Mucosa of descending colon (tissue), 3 donors: ENCODE measurements around the gene DNAH3. TPM values are rescaled to one million over a fixed set of nuclear protein-coding genes. Genes with fewer than 3 reads are reported as not detected.

Experiments used
- ATAC-seq: fragments of 200-7000 bp; cut with Tn5 transposase; one replicate; pipeline ENCODE4 v1.9.1; 2020; ENCODE audit warnings: mild to moderate bottlenecking, moderate library complexity
- DNase-seq, 3 donors: peaks; one replicate each; pipeline ENCODE4 v3.0.0-alpha.2; 2020
- H3K36me3 ChIP-seq: fragments of 200-600 bp; one replicate; pipeline ENCODE4 v1.8.0; 2021; ENCODE audit warnings: low read depth, mild to moderate bottlenecking
- H3K4me1 ChIP-seq: fragments of 200-600 bp; one replicate; pipeline ENCODE4 v1.8.0; 2021; ENCODE audit warnings: low read depth, mild to moderate bottlenecking
- H3K4me3 ChIP-seq: fragments of 200-600 bp; one replicate; pipeline ENCODE4 v1.8.0; 2021; ENCODE audit warnings: mild to moderate bottlenecking
- H3K9me3 ChIP-seq: fragments of 200-600 bp; one replicate; pipeline ENCODE4 v1.8.0; 2021; ENCODE audit warnings: mild to moderate bottlenecking
- CTCF ChIP-seq: fragments of 200-600 bp; IDR thresholded peaks from one replicate; pipeline ENCODE4 v1.8.0; 2022; ENCODE audit warnings: antibody characterized with exemption, mild to moderate bottlenecking
- intact Hi-C, 2 donors: fragments of 100-400 bp; cut with DNase I in 1 of 2; cut with micrococcal nuclease in 1 of 2; formaldehyde crosslinking; loops; one replicate each; pipeline versions ENCODE4 v1.11.0 to v1.11.1; 2022; cut with DNase I, micrococcal nuclease
- total RNA-seq, 3 donors: library from RNA; stranded (reverse); fragmentation: NEBNext Ultra II Directional in 2 of 3; extraction: Animal tissue kit (Norgen Biotek cat#: 25700) in 2 of 3; gene quantifications; one replicate each; pipeline versions ENCODE4 v1.2.1 to v1.2.4, GENCODE V29; 2021 to 2023
- donor health status: DM: no; HTN: no; CAD: no; lungs with moderate emphysema.
- donor health status: DM: no; HTN: no; CAD: no.
- donor health status: DM: no; HTN: yes; CAD: no.

DNAH3 gene
- total RNA-seq, 3 donors from 2014 or later = 2.2 to 6.4 (median 2.9) TPM

GRCh38 chr16:21076186-21076883 lies 74.3 kb downstream of the DNAH3 start:
- Histone ChIP-seq H3K4me3 (no peak overlapping the region), H3K9me3 (no peaks in the 10 kb centered on the region), H3K36me3 (no peaks in the 10 kb centered on the region), H3K4me1 (peaks cover 10% of the 10 kb centered on the region)
- DNase-seq (peak in 1 of 3 donors; percentile 61), ATAC-seq (peak; percentile 95)
- intact Hi-C loops = no loop called here
- TF ChIP-seq CTCF = no peak

DNA sequence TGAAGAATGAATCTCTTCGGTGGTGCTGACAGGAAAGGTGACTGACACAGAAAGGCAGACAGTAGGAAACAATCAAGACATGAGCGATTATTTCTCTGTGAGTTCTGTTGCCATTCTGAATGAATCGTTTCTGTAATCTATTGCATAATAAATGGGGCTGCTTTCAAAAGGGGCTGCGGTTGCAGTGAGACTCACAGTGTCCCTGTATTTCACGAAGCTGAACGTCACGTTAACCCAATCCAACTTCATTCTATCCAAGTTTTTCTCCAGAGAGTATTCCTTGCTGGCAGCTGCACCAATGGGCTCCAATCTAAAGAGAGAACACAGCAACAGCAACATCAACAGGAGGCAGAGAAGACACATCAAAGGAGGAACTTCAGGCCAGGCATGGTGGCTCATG lies 75.4 kb downstream of the DNAH3 start:
- intact Hi-C loops = no loop called here
- no peak for TF ChIP-seq CTCF
- no peak overlapping the region for H3K4me3 ChIP-seq
- no peaks in the 10 kb centered on the region for H3K9me3 ChIP-seq
- no peak for DNase-seq
- no peak for ATAC-seq
- no peaks in the 10 kb centered on the region for H3K36me3 ChIP-seq
- peaks cover 10% of the 10 kb centered on the region for H3K4me1 ChIP-seq

- H3K9me3 ChIP-seq = no peaks in the 10 kb centered on the region
- H3K4me1 ChIP-seq = peaks cover 10% of the 10 kb centered on the region
- no peaks in the 10 kb centered on the region for H3K36me3 ChIP-seq
- no peak for DNase-seq
- H3K4me3 ChIP-seq = no peak overlapping the region
- TF ChIP-seq CTCF = no peak
- intact Hi-C loops = no loop called here
- no peak for ATAC-seq
Measured at GRCh38 chr16:21072976-21073375, 77.7 kb downstream of the DNAH3 start.

DNA sequence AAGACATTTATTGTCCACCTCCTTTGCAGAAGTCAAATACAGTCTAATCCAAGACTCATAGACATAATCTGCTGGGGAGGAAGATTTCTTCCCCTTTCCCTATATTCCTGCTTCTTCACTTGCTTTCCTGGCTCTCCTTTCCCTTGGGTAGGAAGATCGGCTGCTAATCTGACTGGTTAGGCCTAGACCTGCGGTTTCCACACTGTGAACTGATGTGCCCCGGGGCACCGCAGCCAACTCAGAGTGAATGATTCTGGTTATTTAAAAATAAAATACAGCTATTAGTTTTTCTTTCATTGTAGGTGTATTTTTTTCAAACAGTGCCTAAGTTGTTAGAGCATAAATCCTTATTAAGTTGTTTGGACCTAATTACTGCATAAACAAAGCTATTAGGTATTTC lies 78.9 kb downstream of the DNAH3 start:
- intact Hi-C loops = no loop called here

GRCh38 chr16:21070564-21070963 lies 80.1 kb downstream of the DNAH3 start:
- no peak overlapping the region for H3K4me3 ChIP-seq
- no peak for ATAC-seq
- no peak for DNase-seq
- H3K9me3 ChIP-seq = no peaks in the 10 kb centered on the region
- no peaks in the 10 kb centered on the region for H3K4me1 ChIP-seq
- intact Hi-C loops = no loop called here
- no peaks in the 10 kb centered on the region for H3K36me3 ChIP-seq
- no peak for TF ChIP-seq CTCF

More for the DNA sequence above, 78.9 kb downstream of the DNAH3 start:
- Histone ChIP-seq H3K9me3 (no peaks in the 10 kb centered on the region), H3K4me3 (no peak overlapping the region), H3K36me3 (no peaks in the 10 kb centered on the region), H3K4me1 (peaks cover 8% of the 10 kb centered on the region)
- DNase-seq (no peak), ATAC-seq (no peak)
- TF ChIP-seq CTCF = no peak
